ENCODE measurements around the gene NUDT21. TPM values are rescaled to one million over a fixed set of nuclear protein-coding genes. Genes with fewer than 3 reads are reported as not detected.
"Not testable (repeated sequence)": the region's sequence is repeated elsewhere in the genome, so short reads cannot be mapped to it uniquely, and the experiment has no call there.

Gene NUDT21
- total RNA-seq, 2 experiments from 2014 or later: 349 to 353 TPM

DNA sequence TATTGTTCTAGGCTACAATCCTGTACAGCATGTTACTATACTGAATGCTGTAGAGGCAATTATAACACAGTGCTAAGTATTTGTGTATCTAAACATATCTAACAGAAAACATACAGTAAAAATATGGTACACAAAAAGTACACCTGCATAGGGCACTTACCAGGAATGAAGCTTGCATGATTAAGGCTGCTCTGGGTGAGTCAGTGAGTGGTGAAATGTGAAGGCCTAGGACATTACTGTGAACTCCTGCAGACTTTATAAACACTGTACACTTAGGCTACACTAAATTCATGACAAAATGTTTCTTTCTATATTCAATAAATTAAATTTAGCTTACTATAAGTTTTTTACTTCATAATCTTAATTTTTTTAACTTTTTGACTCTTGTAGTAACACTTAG lies 62.9 kb downstream of the NUDT21 start:
- ChIA-PET POLR2A (no interaction called here), CTCF (interaction anchor here (1.0 kb wide), 1 partner anchor 13 kb away, joined by 3 read pairs; no protein-coding TSS in a partner anchor)

GRCh38 chr16:56387396-56387795 lies 63.7 kb downstream of the NUDT21 start:
- ChIA-PET CTCF (interaction anchor here (1.8 kb wide), 1 partner anchor 31 kb away, joined by 4 read pairs; no protein-coding TSS in a partner anchor), POLR2A (no interaction called here)

DNA sequence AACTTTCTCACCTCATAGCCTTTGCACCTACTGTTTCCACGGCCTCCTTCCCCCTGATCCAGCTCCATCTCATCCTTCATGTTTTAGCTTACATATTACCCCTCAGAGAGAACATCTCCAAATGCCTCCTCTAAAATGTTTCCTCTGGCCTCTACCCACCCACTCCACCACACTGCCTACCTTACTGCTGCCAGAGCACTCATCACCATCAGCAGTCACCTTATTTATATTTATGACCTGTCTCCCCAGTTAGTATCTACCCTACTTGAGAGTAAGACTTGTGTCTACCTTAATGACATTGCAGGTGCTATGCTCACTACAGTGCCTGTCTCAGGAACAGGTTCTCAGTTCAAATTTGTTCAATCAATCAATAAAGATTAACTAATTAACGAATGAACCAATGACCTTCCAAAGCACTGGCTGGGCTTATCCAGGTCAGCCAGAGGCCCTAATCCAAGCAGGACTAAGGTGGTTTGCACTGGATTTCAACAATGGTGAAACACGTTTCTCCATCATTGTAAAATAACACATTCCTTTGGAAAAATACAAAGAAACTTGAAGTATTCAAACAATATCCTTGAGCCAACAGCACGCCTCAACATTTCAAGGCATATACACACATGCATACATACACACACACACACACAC lies 66.9 kb downstream of the NUDT21 start:
- ChIA-PET CTCF (no interaction called here), POLR2A (no interaction called here)

GRCh38 chr16:56382901-56383355 lies 68.2 kb downstream of the NUDT21 start:
- ChIA-PET CTCF (no interaction called here), POLR2A (no interaction called here)

DNA sequence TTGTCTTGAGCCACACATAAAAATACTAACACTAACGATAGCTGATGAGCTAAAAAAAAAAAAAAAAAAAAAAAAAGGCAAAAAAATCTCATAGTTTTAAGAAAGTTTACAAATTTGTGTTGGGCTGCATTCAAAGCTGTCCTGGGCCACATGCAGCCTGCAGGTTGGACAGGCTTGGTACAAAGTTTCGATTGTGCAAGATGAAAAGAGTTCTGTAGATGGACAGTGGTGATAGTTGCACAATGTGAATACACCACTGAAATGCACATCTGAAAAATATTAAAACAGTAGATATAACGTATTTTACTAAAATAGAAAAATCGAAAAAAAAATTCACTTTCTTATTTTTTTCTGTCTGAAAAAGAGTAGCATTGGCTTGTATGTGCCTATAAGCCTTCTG lies 68.7 kb downstream of the NUDT21 start:
- POLR2A ChIA-PET: interaction anchor here (0.6 kb wide), 1 partner anchor 26 kb away, joined by 4 read pairs; no protein-coding TSS in a partner anchor
- CTCF ChIA-PET: no interaction called here

- POLR2A ChIA-PET, CTCF ChIA-PET: not testable (repeated sequence)
These were observed 70.2 kb downstream of the NUDT21 start for GRCh38 chr16:56380778-56381485.

Other genes starting within 250 kb of the NUDT21 start
- gene AMFR, start 25.8 kb downstream of the NUDT21 start, total RNA-seq: 10 to 100 TPM; 56.7 to 56.9 TPM
- gene OGFOD1, start 222 bp upstream of the NUDT21 start, total RNA-seq: 10 to 100 TPM; 92.8 to 98.3 TPM
- gene BBS2, start 68.7 kb upstream of the NUDT21 start, total RNA-seq: 10 to 100 TPM; 10.7 to 14.0 TPM
- not detected for gene MT4, start 113.7 kb upstream of the NUDT21 start, total RNA-seq
- 1 to 10 TPM; 2.6 to 3.1 TPM for gene MT3, start 138.2 kb upstream of the NUDT21 start, total RNA-seq
- 100 to 1,000 TPM; 133 to 142 TPM for gene MT2A, start 157.3 kb upstream of the NUDT21 start, total RNA-seq
- gene MT1E, start 174.4 kb upstream of the NUDT21 start, total RNA-seq: 10 to 100 TPM; 45.0 to 49.7 TPM
- gene MT1M, start 181.3 kb upstream of the NUDT21 start, total RNA-seq: not detected
- 1 to 10 TPM in 1 of 2 experiments, not detected in 1; 1.1 TPM for gene MT1A, start 187.3 kb upstream of the NUDT21 start, total RNA-seq
- not detected for gene MT1B, start 200.6 kb upstream of the NUDT21 start, total RNA-seq
- 10 to 100 TPM in 1 of 2 experiments, 1 to 10 TPM in 1; 9.6 to 10.1 TPM for gene MT1F, start 206.6 kb upstream of the NUDT21 start, total RNA-seq
- gene MT1G, start 216.7 kb upstream of the NUDT21 start, total RNA-seq: 10 to 100 TPM; 15.3 to 16.6 TPM
- gene MT1H, start 218.5 kb upstream of the NUDT21 start, total RNA-seq: 1 to 10 TPM in 1 of 2 experiments, under 1 TPM in 1; 0.63 to 1.1 TPM
- gene MT1X, start 231.1 kb upstream of the NUDT21 start, total RNA-seq: 10 to 100 TPM; 53.7 to 59.9 TPM